H9 (cell line): ENCODE results near the gene SLC12A8. TPM values are rescaled to one million over a fixed set of nuclear protein-coding genes. Genes with fewer than 3 reads are reported as not detected.

Experiments
- DNase-seq: peaks from one replicate; pipeline ENCODE4 v3.0.0-alpha.2; 2017
- H2AFZ ChIP-seq: one replicate; pipeline ENCODE4 v1.6.1; 2013; ENCODE audit warnings: mild to moderate bottlenecking, low read length, control low read depth, moderate library complexity
- H2AK5ac ChIP-seq: 2 replicates; pipeline ENCODE4 v1.6.1; 2013; ENCODE audit warnings: low read length, control low read depth, mixed read lengths; ENCODE audit not compliant: insufficient read length
- H2BK120ac ChIP-seq: one replicate; pipeline ENCODE4 v1.6.1; 2013; ENCODE audit warnings: low read depth, mild to moderate bottlenecking, low read length, control low read depth, inconsistent platforms; ENCODE audit not compliant: poor library complexity, severe bottlenecking
- H2BK12ac ChIP-seq: 2 replicates; pipeline ENCODE4 v1.6.1; 2013; ENCODE audit warnings: low read length, control low read depth, mixed read lengths, low read depth; ENCODE audit not compliant: insufficient read length
- H2BK15ac ChIP-seq: 2 replicates; pipeline ENCODE4 v1.6.1; 2013; ENCODE audit warnings: low read depth, low read length, control low read depth
- H2BK20ac ChIP-seq: one replicate; pipeline ENCODE4 v1.6.1; 2013; ENCODE audit warnings: low read depth, mild to moderate bottlenecking, low read length, control low read depth, inconsistent platforms; ENCODE audit not compliant: poor library complexity, severe bottlenecking
- H2BK5ac ChIP-seq: 2 replicates; pipeline ENCODE4 v1.6.1; 2013; ENCODE audit warnings: low read length, control low read depth, mixed read lengths; ENCODE audit not compliant: insufficient read length
- H3K14ac ChIP-seq: 2 replicates; pipeline ENCODE4 v1.6.1; 2013; ENCODE audit warnings: low read length, control low read depth; ENCODE audit not compliant: insufficient read depth
- H3K18ac ChIP-seq: 2 replicates; pipeline ENCODE4 v1.6.1; 2013; ENCODE audit warnings: low read depth, mild to moderate bottlenecking, mixed read lengths, low read length, control low read depth; ENCODE audit not compliant: insufficient read length
- H3K23ac ChIP-seq: 2 replicates; pipeline ENCODE4 v1.6.1; 2013; ENCODE audit warnings: low read length, control low read depth, mixed read lengths, low read depth; ENCODE audit not compliant: insufficient read length
- H3K23me2 ChIP-seq: 2 replicates; pipeline ENCODE4 v1.6.1; 2013; ENCODE audit warnings: low read depth, mild to moderate bottlenecking, mixed read lengths, low read length, control low read depth; ENCODE audit not compliant: insufficient read length, poor library complexity, severe bottlenecking
- H3K27ac ChIP-seq: 2 replicates; pipeline ENCODE4 v1.5.1; 2013; ENCODE audit warnings: low read length, control low read depth, mixed read lengths, low read depth; ENCODE audit not compliant: insufficient read length
- H3K27me3 ChIP-seq: 2 replicates; pipeline ENCODE4 v1.6.1; 2013; ENCODE audit warnings: low read length, control low read depth, inconsistent platforms; ENCODE audit not compliant: insufficient read depth
- H3K4ac ChIP-seq: 2 replicates; pipeline ENCODE4 v1.6.1; 2013; ENCODE audit warnings: low read depth, mild to moderate bottlenecking, control low read depth, inconsistent platforms, low read length, moderate library complexity
- H3K4me1 ChIP-seq: 2 replicates; pipeline ENCODE4 v1.6.1; 2013; ENCODE audit warnings: low read length, control low read depth, inconsistent platforms; ENCODE audit not compliant: insufficient read depth
- H3K4me2 ChIP-seq: 2 replicates; pipeline ENCODE4 v1.6.1; 2013; ENCODE audit warnings: low read length, control low read depth, mixed read lengths; ENCODE audit not compliant: insufficient read length, insufficient read depth
- H3K56ac ChIP-seq: 2 replicates; pipeline ENCODE4 v1.6.1; 2013; ENCODE audit warnings: low read depth, mild to moderate bottlenecking, mixed read lengths, low read length, control low read depth; ENCODE audit not compliant: insufficient read length
- H3K79me1 ChIP-seq: 2 replicates; pipeline ENCODE4 v1.6.1; 2013; ENCODE audit warnings: low read depth, mild to moderate bottlenecking, moderate library complexity, low read length, control low read depth, inconsistent platforms; ENCODE audit not compliant: insufficient read depth, poor library complexity, severe bottlenecking
- H3K79me2 ChIP-seq: 2 replicates; pipeline ENCODE4 v1.6.1; 2013; ENCODE audit warnings: low read length, control low read depth, inconsistent platforms; ENCODE audit not compliant: insufficient read depth
- H3K9ac ChIP-seq: 2 replicates; pipeline ENCODE4 v1.6.1; 2013; ENCODE audit warnings: low read length, control low read depth, mixed read lengths; ENCODE audit not compliant: insufficient read length; ENCODE audit errors: extremely low read depth
- H3K9me3 ChIP-seq: one replicate; pipeline ENCODE4 v1.6.1; 2013; ENCODE audit warnings: low read depth, low read length, inconsistent platforms; ENCODE audit not compliant: control insufficient read depth
- H3T11ph ChIP-seq: one replicate; pipeline ENCODE4 v1.6.1; 2013; ENCODE audit warnings: mild to moderate bottlenecking, low read length, control low read depth, inconsistent platforms
- H4K20me1 ChIP-seq: one replicate; pipeline ENCODE4 v1.6.1; 2013; ENCODE audit not compliant: control insufficient read depth, insufficient read length, insufficient read depth
- H4K5ac ChIP-seq: 2 replicates; pipeline ENCODE4 v1.6.1; 2013; ENCODE audit warnings: low read depth, mild to moderate bottlenecking, mixed read lengths, low read length, control low read depth; ENCODE audit not compliant: insufficient read length
- H4K8ac ChIP-seq: replicated peaks from 2 replicates; pipeline ENCODE4 v1.6.1; 2013; ENCODE audit warnings: low read length, control low read depth, mixed read lengths, low read depth; ENCODE audit not compliant: insufficient read length
- H4K91ac ChIP-seq: 2 replicates; pipeline ENCODE4 v1.6.1; 2013; ENCODE audit warnings: low read depth, mild to moderate bottlenecking, moderate library complexity, mixed read lengths, low read length, control low read depth; ENCODE audit not compliant: insufficient read length
- H3K27ac Mint-ChIP-seq, 3 experiments: 2 replicates in 2 of 3; 3 replicates in 1 of 3; pipeline ENCODE4 v1.8.0; 2020 to 2021; ENCODE audit warnings: mixed read lengths in 3 of 3, mild to moderate bottlenecking in 1 of 3, moderate library complexity in 1 of 3
- H3K27me3 Mint-ChIP-seq: 2 replicates; pipeline ENCODE4 v1.8.0; 2021; ENCODE audit warnings: low read depth, mild to moderate bottlenecking, moderate library complexity, mixed read lengths
- H3K36me3 Mint-ChIP-seq, 3 experiments: 2 replicates in 2 of 3; 3 replicates in 1 of 3; pipeline ENCODE4 v1.8.0; 2020 to 2021; ENCODE audit warnings: low read depth in 3 of 3, mixed read lengths in 3 of 3; ENCODE audit not compliant: insufficient read depth in 1 of 3
- H3K4me1 Mint-ChIP-seq, 2 experiments: 2 replicates each; pipeline ENCODE4 v1.8.0; 2020; ENCODE audit warnings: mixed read lengths in 2 of 2
- H3K4me3 Mint-ChIP-seq, 2 experiments: 2 replicates in 1 of 2; 3 replicates in 1 of 2; pipeline ENCODE4 v1.8.0; 2020 to 2021; ENCODE audit warnings: mild to moderate bottlenecking in 2 of 2, mixed read lengths in 2 of 2, moderate library complexity in 1 of 2
- H3K9me3 Mint-ChIP-seq, 2 experiments: 2 replicates in 1 of 2; 3 replicates in 1 of 2; pipeline ENCODE4 v1.8.0; 2020; ENCODE audit warnings: mild to moderate bottlenecking in 2 of 2, mixed read lengths in 2 of 2, moderate library complexity in 1 of 2
- WGBS: extraction: QIAGEN DNeasy Blood & Tissue Kit; methylation state at CpG from one replicate; pipeline ENCODE4 v1.1.7; 2013; ENCODE audit warnings: missing lambda C conversion rate, low lambda C conversion rate, mixed read lengths; ENCODE audit not compliant: insufficient read length; ENCODE audit errors: extremely low coverage; 5-methylcytosine and 5-hydroxymethylcytosine counted together
- total RNA-seq: library from RNA; stranded (reverse); gene quantifications from 2 replicates; pipeline ENCODE4 v1.2.1, GENCODE V29; 2021
- TF ChIP-seq, protein P1 (sequence below): fragments of 200-600 bp; sonication (generic); conservative IDR thresholded peaks from 3 replicates; pipeline ENCODE4 v1.8.0; 2021; ENCODE audit warnings: antibody characterized with exemption, mild to moderate bottlenecking

The SLC12A8 gene
- total RNA-seq, 1 experiment from 2014 or later, result 8.2 TPM

DNA sequence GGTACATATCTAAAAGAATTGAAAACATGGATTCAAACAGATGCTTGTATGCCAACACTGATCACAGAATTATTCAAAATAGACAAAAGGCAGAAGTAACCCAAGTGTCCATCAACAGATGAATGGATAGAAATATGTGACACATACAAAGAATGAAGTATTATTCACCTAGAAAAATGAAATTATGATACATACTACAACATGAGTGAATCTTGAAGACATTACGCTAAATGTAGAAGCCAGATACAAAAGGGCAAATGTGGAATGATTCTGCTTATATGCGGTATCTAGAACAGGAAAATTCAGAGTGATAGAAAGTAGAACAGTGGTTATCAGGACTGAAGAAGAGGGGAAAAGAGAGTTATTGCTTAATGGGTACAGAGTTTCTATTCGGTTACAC lies 26.2 kb upstream of the SLC12A8 start:
- H3K79me1 ChIP-seq, result no peaks in the 10 kb centered on the region
- no peaks in the 10 kb centered on the region for H3K4me1 ChIP-seq
- no peaks in the 10 kb centered on the region for H3K9me3 ChIP-seq
- H3K9me3 Mint-ChIP-seq, result no peaks in the 10 kb centered on the region
- no peak overlapping the region for H3K9ac ChIP-seq
- no peak overlapping the region for H2BK12ac ChIP-seq
- no peak overlapping the region for H4K8ac ChIP-seq
- no peak overlapping the region for H2BK15ac ChIP-seq
- H3T11ph ChIP-seq, result no peak overlapping the region
- no peak overlapping the region for H4K91ac ChIP-seq
- no peak overlapping the region for H3K4me2 ChIP-seq
- H3K27me3 ChIP-seq, result no peaks in the 10 kb centered on the region
- H4K5ac ChIP-seq, result no peak overlapping the region
- H3K27ac ChIP-seq, result no peak overlapping the region
- no peak overlapping the region for H2AK5ac ChIP-seq
- no peaks in the 10 kb centered on the region for H3K79me2 ChIP-seq
- no peaks in the 10 kb centered on the region for H3K23me2 ChIP-seq
- no peak overlapping the region for H3K23ac ChIP-seq
- H2BK120ac ChIP-seq, result no peak overlapping the region
- WGBS, result no CpG with 5 or more reads among the region's 3 CpGs
- H3K18ac ChIP-seq, result no peak overlapping the region
- peaks cover 0 to 2% (median under 1%) of the 10 kb centered on the region in 3 experiments; a peak in 2 of 7 replicates for H3K36me3 Mint-ChIP-seq
- DNase-seq, result no peak
- H4K20me1 ChIP-seq, result no peaks in the 10 kb centered on the region
- H3K27me3 Mint-ChIP-seq, result no peaks in the 10 kb centered on the region
- H3K27ac Mint-ChIP-seq, result no peak overlapping the region; a peak in 1 of 7 replicates
- no peak overlapping the region for H2AFZ ChIP-seq
- TF ChIP-seq, protein P1, sequence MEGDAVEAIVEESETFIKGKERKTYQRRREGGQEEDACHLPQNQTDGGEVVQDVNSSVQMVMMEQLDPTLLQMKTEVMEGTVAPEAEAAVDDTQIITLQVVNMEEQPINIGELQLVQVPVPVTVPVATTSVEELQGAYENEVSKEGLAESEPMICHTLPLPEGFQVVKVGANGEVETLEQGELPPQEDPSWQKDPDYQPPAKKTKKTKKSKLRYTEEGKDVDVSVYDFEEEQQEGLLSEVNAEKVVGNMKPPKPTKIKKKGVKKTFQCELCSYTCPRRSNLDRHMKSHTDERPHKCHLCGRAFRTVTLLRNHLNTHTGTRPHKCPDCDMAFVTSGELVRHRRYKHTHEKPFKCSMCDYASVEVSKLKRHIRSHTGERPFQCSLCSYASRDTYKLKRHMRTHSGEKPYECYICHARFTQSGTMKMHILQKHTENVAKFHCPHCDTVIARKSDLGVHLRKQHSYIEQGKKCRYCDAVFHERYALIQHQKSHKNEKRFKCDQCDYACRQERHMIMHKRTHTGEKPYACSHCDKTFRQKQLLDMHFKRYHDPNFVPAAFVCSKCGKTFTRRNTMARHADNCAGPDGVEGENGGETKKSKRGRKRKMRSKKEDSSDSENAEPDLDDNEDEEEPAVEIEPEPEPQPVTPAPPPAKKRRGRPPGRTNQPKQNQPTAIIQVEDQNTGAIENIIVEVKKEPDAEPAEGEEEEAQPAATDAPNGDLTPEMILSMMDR, result no peak
- H2BK5ac ChIP-seq, result no peak overlapping the region
- peaks cover 3 to 7% of the 10 kb centered on the region in 2 experiments; a peak in 2 of 4 replicates for H3K4me1 Mint-ChIP-seq
- H3K14ac ChIP-seq, result no peak overlapping the region
- no peak overlapping the region for H2BK20ac ChIP-seq
- H3K4ac ChIP-seq, result no peak overlapping the region
- no peak overlapping the region for H3K56ac ChIP-seq
- no peak overlapping the region for H3K4me3 Mint-ChIP-seq
